Kidney epithelial cell (primary cell): ENCODE measurements around the gene CALML3. TPM values are rescaled to one million over a fixed set of nuclear protein-coding genes. Genes with fewer than 3 reads are reported as not detected.

Source experiments
- DNase-seq: peaks from one replicate; pipeline ENCODE4 v3.0.0-alpha.2; 2010; ENCODE audit warnings: low read depth
- H3K27me3 ChIP-seq: 2 replicates; pipeline ENCODE4 v1.6.0; 2011; ENCODE audit warnings: low read length; ENCODE audit not compliant: control insufficient read depth, insufficient read depth
- H3K36me3 ChIP-seq: 2 replicates; pipeline ENCODE4 v1.5.1; 2011; ENCODE audit warnings: low read length; ENCODE audit not compliant: control insufficient read depth, insufficient read depth
- H3K4me3 ChIP-seq: 2 replicates; pipeline ENCODE4 v1.5.1; 2011; ENCODE audit warnings: low read depth, mild to moderate bottlenecking, control low read depth, low read length
- CTCF ChIP-seq: IDR thresholded peaks from 2 replicates; pipeline ENCODE4 v1.5.1; 2011; ENCODE audit warnings: mild to moderate bottlenecking, moderate library complexity, low read length, control low read depth, inconsistent platforms; ENCODE audit not compliant: insufficient read depth, poor library complexity, severe bottlenecking
- total RNA-seq: library from RNA; depleted of rRNA; stranded (reverse); fragments of >200 nt; gene quantifications from 2 replicates; pipeline ENCODE4 v1.2.3, GENCODE V29; 2015

CALML3 gene
- total RNA-seq, 1 donor from 2014 or later: not detected

GRCh38 chr10:5565205-5565545, 40.4 kb downstream of the CALML3 start:
- no peaks in the 10 kb centered on the region for H3K36me3 ChIP-seq
- no peak for DNase-seq
- no peaks in the 10 kb centered on the region for H3K27me3 ChIP-seq
- TF ChIP-seq CTCF: no peak
- H3K4me3 ChIP-seq: no peak overlapping the region

GRCh38 chr10:5565671-5566581, 41.2 kb downstream of the CALML3 start:
- DNase-seq: no peak

GRCh38 chr10:5566614-5567013, 41.9 kb downstream of the CALML3 start:
- no peak for DNase-seq
- H3K4me3 ChIP-seq: no peak overlapping the region
- no peak for TF ChIP-seq CTCF
- no peaks in the 10 kb centered on the region for H3K27me3 ChIP-seq
- no peaks in the 10 kb centered on the region for H3K36me3 ChIP-seq

More at GRCh38 chr10:5565671-5566581, 41.2 kb downstream of the CALML3 start:
- Histone ChIP-seq H3K4me3 (no peak overlapping the region), H3K36me3 (no peaks in the 10 kb centered on the region), H3K27me3 (no peaks in the 10 kb centered on the region)
- TF ChIP-seq CTCF: no peak

- Histone ChIP-seq H3K36me3 (no peaks in the 10 kb centered on the region), H3K27me3 (no peaks in the 10 kb centered on the region), H3K4me3 (no peak overlapping the region)
- no peak for DNase-seq
- TF ChIP-seq CTCF: no peak
Measured at GRCh38 chr10:5567477-5567876, 42.7 kb downstream of the CALML3 start.

- no peaks in the 10 kb centered on the region for H3K27me3 ChIP-seq
- TF ChIP-seq CTCF: no peak
Measured at GRCh38 chr10:5568984-5569383, 44.2 kb downstream of the CALML3 start.

GRCh38 chr10:5569568-5569967, 44.8 kb downstream of the CALML3 start:
- no peak for DNase-seq
- TF ChIP-seq CTCF: no peak
- Histone ChIP-seq H3K4me3 (no peak overlapping the region), H3K36me3 (no peaks in the 10 kb centered on the region), H3K27me3 (no peaks in the 10 kb centered on the region)

More at GRCh38 chr10:5568984-5569383, 44.2 kb downstream of the CALML3 start:
- H3K4me3 ChIP-seq: no peak overlapping the region
- no peak for DNase-seq
- H3K36me3 ChIP-seq: no peaks in the 10 kb centered on the region
